Measurements from ENCODE around the gene GBF1. TPM values are rescaled to one million over a fixed set of nuclear protein-coding genes. Genes with fewer than 3 reads are reported as not detected.
A peak's percentile ranks its signal among the peaks of the same experiment; 100 is the strongest.

The GBF1 gene
- total RNA-seq, 1 donor from 2014 or later = 59.9 TPM

DNA sequence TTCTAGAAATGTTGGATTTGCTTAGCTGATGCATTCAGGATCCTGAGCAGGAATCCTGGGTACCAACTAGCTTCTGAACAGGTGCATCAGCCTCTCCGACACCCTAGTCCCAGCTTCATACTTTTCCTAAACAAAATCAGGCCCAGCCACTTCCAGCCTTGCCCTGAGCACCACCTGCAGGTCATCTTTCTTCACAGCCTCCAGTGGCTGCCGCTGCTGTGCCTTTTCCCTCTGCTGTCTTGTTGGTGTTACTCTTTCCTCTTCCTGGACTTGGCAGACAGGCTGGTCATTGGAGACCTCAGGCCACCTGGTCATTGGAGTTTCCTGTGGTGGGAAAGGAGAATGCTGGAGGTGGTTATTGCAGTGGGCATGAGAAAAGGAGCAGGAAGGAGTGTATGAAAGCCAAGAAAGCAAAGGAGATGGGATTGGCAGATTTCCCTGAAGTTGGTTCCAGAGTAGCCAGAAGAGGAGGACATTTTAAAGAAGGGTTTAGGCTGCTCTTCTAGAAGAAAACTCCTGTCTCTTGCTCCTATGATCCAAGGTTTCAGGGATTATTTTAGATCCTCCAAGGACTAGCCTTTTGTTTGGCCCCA lies 102.0 kb downstream of the GBF1 start:
- H3K4me1 Mint-ChIP-seq (ENCODE audit: unreplicated experiment) = peaks cover 8% of the 10 kb centered on the region
- H3K27me3 Mint-ChIP-seq (ENCODE audit: unreplicated experiment) = no peaks in the 10 kb centered on the region
- H3K4me3 Mint-ChIP-seq (ENCODE audit: unreplicated experiment) = no peak overlapping the region
- no peaks in the 10 kb centered on the region for H3K9me3 Mint-ChIP-seq (ENCODE audit: unreplicated experiment)
- no peak overlapping the region for H3K27ac Mint-ChIP-seq (ENCODE audit: unreplicated experiment)
- DNase-seq (ENCODE audit: extremely low spot score, unreplicated experiment) = no peak
- TF ChIP-seq CTCF (IDR thresholded peaks at IDR 0.05) = peak; percentile 62
- H3K36me3 Mint-ChIP-seq (ENCODE audit: unreplicated experiment) = peaks cover 12% of the 10 kb centered on the region

GRCh38 chr10:102352066-102352715 lies 106.9 kb downstream of the GBF1 start:
- peak; percentile 87 for DNase-seq (ENCODE audit: extremely low spot score, unreplicated experiment)
- peaks cover 22% of the 10 kb centered on the region for H3K36me3 Mint-ChIP-seq (ENCODE audit: unreplicated experiment)
- no peaks in the 10 kb centered on the region for H3K4me1 Mint-ChIP-seq (ENCODE audit: unreplicated experiment)

GRCh38 chr10:102354451-102354850 lies 109.1 kb downstream of the GBF1 start:
- no peaks in the 10 kb centered on the region for H3K27me3 Mint-ChIP-seq (ENCODE audit: unreplicated experiment)
- H3K9me3 Mint-ChIP-seq (ENCODE audit: unreplicated experiment) = no peaks in the 10 kb centered on the region
- TF ChIP-seq CTCF (IDR thresholded peaks at IDR 0.05) = no peak
- H3K4me1 Mint-ChIP-seq (ENCODE audit: unreplicated experiment) = no peaks in the 10 kb centered on the region
- DNase-seq (ENCODE audit: extremely low spot score, unreplicated experiment) = no peak
- H3K27ac Mint-ChIP-seq (ENCODE audit: unreplicated experiment) = no peak overlapping the region
- no peak overlapping the region for H3K4me3 Mint-ChIP-seq (ENCODE audit: unreplicated experiment)
- H3K36me3 Mint-ChIP-seq (ENCODE audit: unreplicated experiment) = peaks cover 33% of the 10 kb centered on the region

More at GRCh38 chr10:102352066-102352715, 106.9 kb downstream of the GBF1 start:
- Mint-ChIP-seq H3K27ac (ENCODE audit: unreplicated experiment) (no peak overlapping the region), H3K4me3 (ENCODE audit: unreplicated experiment) (no peak overlapping the region), H3K27me3 (ENCODE audit: unreplicated experiment) (no peaks in the 10 kb centered on the region), H3K9me3 (ENCODE audit: unreplicated experiment) (no peaks in the 10 kb centered on the region)
- peak; percentile 97 for TF ChIP-seq CTCF (IDR thresholded peaks at IDR 0.05)

GRCh38 chr10:102358712-102359382 lies 113.5 kb downstream of the GBF1 start:
- Mint-ChIP-seq H3K4me1 (ENCODE audit: unreplicated experiment) (no peaks in the 10 kb centered on the region), H3K27me3 (ENCODE audit: unreplicated experiment) (no peaks in the 10 kb centered on the region), H3K27ac (ENCODE audit: unreplicated experiment) (no peak overlapping the region), H3K4me3 (ENCODE audit: unreplicated experiment) (no peak overlapping the region), H3K36me3 (ENCODE audit: unreplicated experiment) (peaks cover 58% of the 10 kb centered on the region), H3K9me3 (ENCODE audit: unreplicated experiment) (no peaks in the 10 kb centered on the region)
- DNase-seq (ENCODE audit: extremely low spot score, unreplicated experiment) = no peak
- TF ChIP-seq CTCF (IDR thresholded peaks at IDR 0.05) = no peak

DNA sequence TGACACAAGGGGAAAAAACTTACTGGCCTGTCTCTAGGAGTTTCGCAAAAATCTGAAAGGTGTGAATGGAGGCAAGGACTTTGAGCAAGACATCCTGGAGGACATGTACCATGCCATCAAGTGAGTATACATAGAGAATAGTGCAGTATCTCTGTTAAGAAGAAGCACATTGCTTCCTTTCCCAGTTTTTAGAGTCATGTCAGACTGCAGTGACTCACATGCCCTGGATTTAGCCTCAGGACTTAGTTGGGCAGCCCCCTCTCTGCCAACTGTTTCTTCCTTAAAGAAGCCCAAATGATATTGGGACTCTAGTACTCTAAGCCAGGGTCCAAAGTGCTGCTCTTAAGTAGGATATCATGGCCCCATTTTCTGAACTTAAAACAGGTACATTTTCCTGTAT lies 122.1 kb downstream of the GBF1 start:
- Mint-ChIP-seq H3K27me3 (ENCODE audit: unreplicated experiment) (no peaks in the 10 kb centered on the region), H3K9me3 (ENCODE audit: unreplicated experiment) (no peaks in the 10 kb centered on the region), H3K27ac (ENCODE audit: unreplicated experiment) (no peak overlapping the region), H3K4me1 (ENCODE audit: unreplicated experiment) (no peaks in the 10 kb centered on the region), H3K4me3 (ENCODE audit: unreplicated experiment) (no peak overlapping the region), H3K36me3 (ENCODE audit: unreplicated experiment) (peaks cover 67% of the 10 kb centered on the region)
- DNase-seq (ENCODE audit: extremely low spot score, unreplicated experiment) = no peak
- TF ChIP-seq CTCF (IDR thresholded peaks at IDR 0.05) = no peak

Data from osteocyte (in vitro differentiated cells).